Nephron (organoid): ENCODE results near the gene PRKCB.
"Not testable (repeated sequence)": the region's sequence is repeated elsewhere in the genome, so short reads cannot be mapped to it uniquely, and the experiment has no call there.

Source experiments
- H3K27ac Mint-ChIP-seq, 3 experiments: 2 replicates each; pipeline ENCODE4 v1.8.0; 2020; ENCODE audit warnings: mixed read lengths in 3 of 3, mild to moderate bottlenecking in 2 of 3, moderate library complexity in 1 of 3
- H3K27me3 Mint-ChIP-seq: 2 replicates; pipeline ENCODE4 v1.8.0; 2021; ENCODE audit warnings: low read depth, mild to moderate bottlenecking, moderate library complexity, mixed read lengths
- H3K36me3 Mint-ChIP-seq: 2 replicates; pipeline ENCODE4 v1.8.0; 2020; ENCODE audit warnings: low read depth, mixed read lengths
- H3K4me1 Mint-ChIP-seq: 2 replicates; pipeline ENCODE4 v1.8.0; 2020; ENCODE audit warnings: mixed read lengths
- H3K4me3 Mint-ChIP-seq, 3 experiments: 2 replicates each; pipeline ENCODE4 v1.8.0; 2020; ENCODE audit warnings: mild to moderate bottlenecking in 3 of 3, mixed read lengths in 3 of 3, moderate library complexity in 2 of 3
- H3K9me3 Mint-ChIP-seq: 2 replicates; pipeline ENCODE4 v1.8.0; 2020; ENCODE audit warnings: mixed read lengths
- CTCF ChIP-seq, 3 experiments: fragments of 200-600 bp; sonication (generic); IDR thresholded peaks; one replicate each; pipeline ENCODE4 v1.5.0; 2021; ENCODE audit warnings: antibody characterized with exemption in 3 of 3; ENCODE audit not compliant: unreplicated experiment in 3 of 3

The PRKCB gene

GRCh38 chr16:24221219-24221618 lies 385.4 kb downstream of the PRKCB start:
- Mint-ChIP-seq H3K4me1 (no peaks in the 10 kb centered on the region), H3K27ac (no peak overlapping the region), H3K4me3 (no peak overlapping the region), H3K36me3 (no peaks in the 10 kb centered on the region), H3K9me3 (no peaks in the 10 kb centered on the region), H3K27me3 (peaks cover 7% of the 10 kb centered on the region)
- no peak for TF ChIP-seq CTCF (IDR thresholded peaks at IDR 0.05; ENCODE audit: unreplicated experiment in 3 of 3)

GRCh38 chr16:24228514-24228913 lies 392.7 kb downstream of the PRKCB start:
- H3K27ac Mint-ChIP-seq = no peak overlapping the region
- H3K4me1 Mint-ChIP-seq = no peaks in the 10 kb centered on the region
- peaks cover 7% of the 10 kb centered on the region for H3K27me3 Mint-ChIP-seq
- H3K9me3 Mint-ChIP-seq = no peaks in the 10 kb centered on the region
- no peaks in the 10 kb centered on the region for H3K36me3 Mint-ChIP-seq
- no peak overlapping the region for H3K4me3 Mint-ChIP-seq
- TF ChIP-seq CTCF (IDR thresholded peaks at IDR 0.05; ENCODE audit: unreplicated experiment in 3 of 3) = no peak

GRCh38 chr16:24232936-24233335 lies 397.2 kb downstream of the PRKCB start:
- Mint-ChIP-seq H3K4me3 (no peak overlapping the region), H3K4me1 (no peaks in the 10 kb centered on the region), H3K36me3 (no peaks in the 10 kb centered on the region), H3K27me3 (no peaks in the 10 kb centered on the region), H3K9me3 (no peaks in the 10 kb centered on the region), H3K27ac (no peak overlapping the region)
- no peak for TF ChIP-seq CTCF (IDR thresholded peaks at IDR 0.05; ENCODE audit: unreplicated experiment in 3 of 3)

- H3K27me3 Mint-ChIP-seq = no peaks in the 10 kb centered on the region
- no peak for TF ChIP-seq CTCF (IDR thresholded peaks at IDR 0.05; ENCODE audit: unreplicated experiment in 3 of 3)
- H3K4me1 Mint-ChIP-seq = no peaks in the 10 kb centered on the region
- no peak overlapping the region for H3K4me3 Mint-ChIP-seq
- H3K27ac Mint-ChIP-seq = no peak overlapping the region
- H3K9me3 Mint-ChIP-seq = peaks cover 5% of the 10 kb centered on the region
- H3K36me3 Mint-ChIP-seq = no peaks in the 10 kb centered on the region
Measured at GRCh38 chr16:24234737-24235136, 399.0 kb downstream of the PRKCB start.

GRCh38 chr16:24235806-24236205 lies 400.0 kb downstream of the PRKCB start:
- peaks cover 5% of the 10 kb centered on the region for H3K9me3 Mint-ChIP-seq
- no peak for TF ChIP-seq CTCF (IDR thresholded peaks at IDR 0.05; ENCODE audit: unreplicated experiment in 3 of 3)
- no peaks in the 10 kb centered on the region for H3K36me3 Mint-ChIP-seq
- no peaks in the 10 kb centered on the region for H3K4me1 Mint-ChIP-seq
- no peak overlapping the region for H3K4me3 Mint-ChIP-seq
- H3K27ac Mint-ChIP-seq = no peak overlapping the region
- H3K27me3 Mint-ChIP-seq = no peaks in the 10 kb centered on the region

- H3K36me3 Mint-ChIP-seq, H3K4me1 Mint-ChIP-seq, H3K27ac Mint-ChIP-seq, H3K9me3 Mint-ChIP-seq, H3K27me3 Mint-ChIP-seq, H3K4me3 Mint-ChIP-seq: not testable (repeated sequence)
Measured at GRCh38 chr16:24238846-24239245, 403.1 kb downstream of the PRKCB start.
